Measurements from ENCODE around the gene VAT1L.
A peak's percentile ranks its signal among the peaks of the same experiment; 100 is the strongest.
"Not testable (repeated sequence)": the region's sequence is repeated elsewhere in the genome, so short reads cannot be mapped to it uniquely, and the experiment has no call there.

VAT1L gene

DNA sequence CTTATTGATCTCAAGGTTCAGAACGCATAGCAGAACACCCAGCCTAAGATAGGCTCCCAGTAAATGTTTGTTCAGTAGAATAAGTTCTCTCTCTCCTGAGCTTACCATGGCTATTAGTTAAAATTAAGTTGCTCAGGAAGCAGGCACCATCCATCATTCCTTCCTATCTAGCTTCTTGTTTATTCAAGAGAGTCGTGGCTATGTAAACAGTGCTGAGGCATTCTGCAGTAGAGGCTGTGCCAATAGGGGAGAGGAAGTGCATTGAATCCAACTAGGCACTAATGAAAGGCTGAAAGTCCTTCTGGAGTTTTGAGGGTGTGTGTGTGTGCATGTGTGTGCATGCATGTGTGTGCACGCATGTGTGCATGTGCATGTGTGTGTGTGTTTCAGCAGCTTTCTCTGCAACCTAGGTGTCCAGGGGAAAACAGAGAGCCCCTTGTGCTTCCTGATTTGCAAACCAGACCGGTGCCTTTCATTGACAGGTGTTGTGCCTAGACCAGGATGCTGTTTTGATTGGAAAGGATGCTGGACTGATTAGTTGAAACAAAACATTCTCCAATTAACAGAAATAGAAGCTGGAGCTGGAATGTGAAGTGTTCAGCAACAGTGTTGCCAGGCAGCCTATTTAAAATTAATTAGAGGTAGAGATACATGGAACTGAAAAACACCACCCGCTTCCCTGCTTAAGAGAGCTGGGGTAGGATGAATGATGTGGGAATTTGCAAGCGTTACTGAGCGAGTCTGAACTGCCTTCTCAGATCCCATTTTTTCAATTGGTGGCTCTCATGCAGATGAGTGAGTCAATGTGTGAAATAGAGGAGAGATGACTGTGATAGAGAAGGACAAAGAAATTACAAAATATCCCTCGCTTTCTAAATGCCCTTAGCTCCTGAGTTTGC is 130.7 kb downstream of the VAT1L start:
- DNase-seq: no peak

DNA sequence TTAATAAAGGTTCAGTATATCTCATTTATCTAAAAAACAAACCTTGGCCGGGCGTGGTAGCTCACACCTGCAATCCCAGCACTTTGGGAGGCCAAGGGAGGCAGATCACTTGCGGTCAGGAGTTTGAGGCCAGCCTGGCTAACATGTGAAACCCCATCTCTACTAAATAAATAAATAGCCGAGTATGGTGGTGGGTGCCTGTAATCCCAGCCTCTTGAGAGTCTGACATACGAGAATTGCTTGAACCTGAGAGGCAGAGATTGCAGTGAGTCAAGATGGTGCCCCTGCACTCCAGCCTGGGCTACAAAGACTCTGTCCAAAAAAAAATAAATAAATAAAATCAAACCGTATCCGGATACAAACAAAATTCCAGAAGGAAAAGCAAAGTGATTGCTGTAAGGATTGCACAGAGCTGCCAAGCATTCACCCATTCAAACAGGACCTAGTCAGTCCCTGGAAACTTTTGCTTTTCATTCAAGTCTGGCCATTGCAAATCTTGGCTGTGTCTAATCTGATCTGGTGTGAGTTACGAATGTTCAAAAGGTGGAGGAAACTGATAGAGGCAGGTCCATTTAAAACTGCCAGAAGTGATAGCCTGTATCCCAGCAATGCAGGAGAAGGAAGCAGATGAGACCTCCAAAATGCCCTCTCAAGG is 131.5 kb downstream of the VAT1L start:
- DNase-seq: no peak

DNA sequence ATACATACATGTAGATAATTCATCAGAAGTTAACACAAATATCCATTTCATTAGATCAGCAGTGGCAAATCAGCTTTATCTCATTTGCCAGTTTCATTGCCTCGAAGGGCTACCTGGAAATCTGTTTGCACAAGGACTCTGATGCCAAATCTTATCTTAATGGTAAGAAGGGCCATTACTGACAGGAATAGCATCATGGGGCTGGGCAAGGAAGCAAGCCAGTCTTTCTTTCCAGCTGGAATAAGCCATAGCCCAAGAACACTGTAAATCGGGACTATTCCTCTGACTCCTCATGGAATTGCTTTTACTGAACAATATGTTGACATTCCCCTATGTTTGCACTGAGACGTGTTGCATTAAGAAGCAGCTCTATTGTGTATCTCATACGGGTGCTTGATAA is 132.6 kb downstream of the VAT1L start:
- DNase-seq: no peak

DNA sequence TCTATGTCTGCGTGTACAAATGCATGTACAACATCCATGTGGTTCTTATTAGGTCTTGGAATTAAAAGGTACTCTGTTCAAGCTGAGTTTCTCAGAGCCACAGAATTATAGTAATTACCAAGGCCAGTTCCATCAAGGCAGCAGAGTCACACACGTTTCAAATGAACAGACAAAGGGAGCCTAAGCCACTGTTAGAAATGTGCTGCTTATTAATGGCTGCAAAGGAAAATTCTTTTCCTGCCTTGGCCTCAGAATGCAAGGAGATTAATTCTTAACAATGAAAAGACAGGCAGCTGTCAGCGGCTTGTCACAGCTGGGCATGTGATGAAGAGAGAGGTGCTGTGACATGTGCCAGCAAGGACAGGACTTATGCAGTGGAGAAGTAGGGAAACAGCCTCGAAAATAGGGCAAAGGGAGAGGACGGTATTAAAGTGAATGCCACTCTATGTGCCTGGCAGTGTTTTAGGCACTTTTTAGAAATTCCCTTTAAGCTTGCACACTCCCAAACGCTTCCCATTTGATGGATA is 133.9 kb downstream of the VAT1L start:
- no peak for DNase-seq

DNA sequence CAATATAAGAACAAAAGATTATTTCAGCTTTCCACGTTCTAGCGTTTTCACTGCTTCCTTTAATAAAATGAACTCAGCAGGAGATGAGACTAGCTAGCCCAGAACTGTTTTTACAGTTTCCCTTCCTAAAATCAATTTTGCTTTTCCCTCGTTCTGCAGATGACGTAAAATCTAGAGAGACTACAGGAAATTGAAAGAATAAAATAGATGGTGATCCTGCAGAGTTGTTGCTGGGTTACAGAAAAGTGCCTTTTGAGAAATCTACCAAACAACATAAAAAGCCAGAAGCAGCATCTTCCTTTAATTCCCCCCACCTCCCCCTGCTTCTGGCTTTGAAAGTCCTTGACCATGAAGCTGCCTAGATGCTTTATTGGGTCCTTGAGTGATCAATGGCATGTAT is 137.2 kb downstream of the VAT1L start:
- no peak for DNase-seq

DNA sequence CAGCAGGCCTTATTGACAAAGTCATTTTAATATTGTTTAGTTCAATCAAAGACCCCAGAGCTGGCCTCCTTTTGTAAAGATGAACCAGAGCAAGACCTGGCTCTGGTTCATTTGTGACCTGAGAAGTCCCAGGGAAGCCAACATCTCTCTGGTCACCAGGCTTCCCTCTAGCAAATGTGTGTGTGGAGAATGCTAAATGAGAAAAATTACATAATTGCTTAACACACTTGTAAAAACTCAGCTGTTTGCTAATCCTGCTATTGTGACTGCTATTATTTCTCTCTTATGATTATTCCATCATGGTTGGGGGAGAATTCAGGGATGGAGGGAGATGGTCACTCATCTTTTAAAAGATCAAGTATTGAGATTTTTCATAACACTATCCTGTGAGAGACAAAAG is 139.7 kb downstream of the VAT1L start:
- no peak for DNase-seq

DNA sequence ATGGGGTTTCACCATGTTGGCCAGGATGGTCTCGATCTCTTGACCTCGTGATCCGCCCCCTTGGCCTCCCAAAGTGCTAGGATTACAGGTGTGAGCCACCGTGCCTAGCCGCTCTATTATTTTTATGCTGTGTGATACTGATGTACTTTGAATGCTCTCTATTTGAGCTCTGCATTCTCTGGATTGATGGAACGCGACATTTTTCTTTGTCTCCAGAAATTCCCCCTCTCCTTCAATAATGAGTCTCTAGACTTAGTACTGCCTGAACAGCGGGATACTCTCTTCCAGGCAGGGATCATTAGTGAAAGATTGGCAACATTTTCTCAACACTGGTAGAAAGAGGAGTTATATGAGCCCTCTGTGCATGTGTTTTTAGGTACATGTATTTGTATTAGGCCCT is 140.6 kb downstream of the VAT1L start:
- no peak for DNase-seq

DNA sequence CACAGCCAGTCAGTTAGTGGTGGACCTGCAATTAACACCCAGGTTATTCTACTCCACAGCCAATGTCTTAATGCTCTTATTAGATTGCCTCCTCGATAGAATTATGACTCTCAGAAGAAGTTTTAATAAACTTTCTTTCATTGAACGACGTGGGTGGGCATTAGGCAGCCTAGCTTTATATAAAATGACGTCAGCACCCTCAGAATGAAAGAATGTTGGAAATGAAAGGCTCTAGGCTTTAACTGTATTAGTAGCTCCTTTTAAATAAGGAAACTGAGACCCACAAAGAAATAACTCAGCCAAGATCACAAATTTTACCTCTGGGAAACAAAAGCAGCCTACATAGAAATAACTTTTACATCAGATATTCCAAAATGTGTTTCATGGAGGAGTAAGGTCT is 142.7 kb downstream of the VAT1L start:
- no peak for DNase-seq

DNA sequence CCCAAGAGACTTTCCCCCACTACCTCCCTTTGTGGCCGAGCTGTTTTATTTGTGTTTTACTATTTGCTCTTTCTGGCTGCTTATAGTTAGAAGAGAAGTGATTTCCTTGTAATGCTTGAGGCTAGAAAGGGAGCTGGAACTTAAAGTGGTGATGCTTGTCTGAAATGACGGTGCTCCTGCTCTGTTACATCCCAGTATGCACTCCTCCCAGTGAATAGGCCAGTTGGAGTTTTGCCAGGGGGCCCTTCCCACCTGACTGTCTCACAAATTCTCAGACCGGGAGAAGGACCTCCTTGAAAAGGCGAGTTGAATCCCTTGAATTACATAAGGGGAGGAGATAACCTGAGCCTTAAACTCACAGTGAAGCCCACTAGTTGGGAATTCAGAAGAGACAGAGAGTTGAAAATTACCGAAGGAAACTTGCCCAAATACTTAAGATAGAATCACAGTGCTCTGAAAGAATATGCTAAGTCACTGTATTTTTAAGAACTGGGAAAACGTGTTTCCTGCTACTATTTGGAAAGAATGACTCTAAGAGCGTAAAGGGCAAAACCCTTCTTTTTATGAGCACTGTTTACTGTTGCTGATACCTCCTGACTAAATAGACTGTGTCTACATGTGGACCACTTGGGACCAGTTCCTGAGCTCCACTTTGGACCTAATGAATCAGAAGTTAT is 149.2 kb downstream of the VAT1L start:
- DNase-seq: no peak

DNA sequence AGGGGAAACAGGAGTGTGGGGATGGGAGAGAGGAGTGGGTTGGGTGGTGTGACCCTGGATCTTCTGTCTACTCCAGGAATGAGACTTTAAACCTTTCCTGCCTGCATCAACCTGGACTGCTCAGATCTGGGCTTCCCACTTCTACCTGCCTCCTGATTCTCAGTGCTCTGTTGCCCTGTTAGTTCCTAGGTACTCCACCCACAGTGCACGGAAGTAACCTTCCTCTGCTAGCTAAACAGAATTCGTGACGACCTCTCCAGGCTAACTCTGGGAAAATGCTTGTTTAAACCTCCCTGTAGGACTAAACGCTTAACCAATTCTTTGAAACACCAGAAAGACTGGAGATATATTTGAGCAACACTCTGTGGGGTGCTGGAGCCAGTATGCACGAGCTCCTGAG is 150.5 kb downstream of the VAT1L start:
- no peak for DNase-seq

DNA sequence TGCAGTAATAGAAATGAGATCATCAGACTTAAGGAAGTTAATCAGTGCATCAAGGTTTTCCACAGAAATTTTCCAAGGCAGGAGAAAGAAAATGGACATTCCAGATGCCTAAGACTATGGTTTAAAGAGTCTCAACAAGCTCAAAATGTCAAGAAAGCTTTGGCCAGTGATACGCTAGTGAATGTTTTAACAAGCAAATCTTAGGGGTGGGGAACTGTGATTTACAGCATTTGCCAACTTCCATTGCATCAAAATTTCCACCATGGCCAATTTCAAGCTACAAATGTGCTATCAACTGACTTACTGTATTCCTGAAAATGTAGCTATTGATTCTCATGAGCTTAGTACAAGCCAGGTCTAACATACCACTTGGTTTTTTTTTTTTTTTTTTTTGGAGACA is 151.6 kb downstream of the VAT1L start:
- DNase-seq: no peak

DNA sequence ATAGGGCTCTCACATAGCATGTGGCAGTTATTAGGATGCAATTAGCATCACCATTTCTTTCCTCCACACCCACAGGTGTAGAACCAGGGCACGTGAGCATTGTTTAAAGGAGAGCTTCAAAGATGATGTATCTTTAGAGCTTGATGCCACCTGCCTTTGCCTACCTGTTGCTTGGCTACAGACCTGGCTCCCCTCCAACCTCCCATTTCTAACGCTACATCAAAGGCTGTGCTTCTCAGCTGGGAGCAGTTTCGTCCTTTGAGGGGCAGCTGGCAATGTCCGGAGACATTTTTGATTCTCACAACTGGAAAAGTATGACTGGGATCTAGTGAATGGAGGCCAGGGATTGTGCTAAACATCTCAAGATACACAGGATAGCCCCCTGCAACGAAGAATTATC is 155.4 kb downstream of the VAT1L start:
- no peak for DNase-seq

DNA sequence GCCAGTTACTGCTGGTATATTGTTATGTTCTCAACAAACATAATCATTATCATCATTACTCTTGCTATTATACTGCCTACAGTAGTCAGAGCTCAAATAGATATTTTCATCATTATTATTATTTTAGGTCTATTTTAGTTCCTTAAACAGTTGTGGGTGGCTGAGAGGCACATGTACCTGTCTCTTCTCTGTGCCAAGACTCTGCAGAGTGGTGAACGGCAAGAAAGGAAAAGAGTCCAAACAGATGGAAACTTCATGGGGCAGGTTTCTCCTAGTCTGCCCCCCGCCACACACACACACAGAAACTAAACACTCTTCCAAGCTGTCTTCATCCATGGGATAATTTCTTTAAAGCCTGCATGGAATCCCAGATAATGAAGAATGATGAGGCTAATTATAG is 156.3 kb downstream of the VAT1L start:
- DNase-seq: no peak

DNA sequence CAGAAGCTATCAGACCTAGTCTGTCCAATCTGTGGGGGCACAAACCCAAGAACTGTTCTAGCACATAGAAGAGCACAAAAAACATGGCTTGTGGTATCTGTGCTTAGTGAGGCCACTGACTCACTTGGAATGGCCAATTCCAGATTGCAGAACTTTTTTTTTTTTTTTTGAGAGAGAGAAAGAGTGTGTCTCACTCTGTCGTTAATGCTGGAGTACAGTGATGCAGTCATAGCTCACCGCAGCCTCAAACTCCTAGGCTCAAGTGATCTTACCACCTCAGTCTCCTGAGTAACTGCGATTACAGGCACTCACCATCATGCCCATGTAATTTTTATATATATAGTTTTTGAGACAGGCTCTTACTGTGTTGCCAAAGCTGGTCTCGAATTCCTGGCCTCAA is 156.8 kb downstream of the VAT1L start:
- DNase-seq: no peak

DNA sequence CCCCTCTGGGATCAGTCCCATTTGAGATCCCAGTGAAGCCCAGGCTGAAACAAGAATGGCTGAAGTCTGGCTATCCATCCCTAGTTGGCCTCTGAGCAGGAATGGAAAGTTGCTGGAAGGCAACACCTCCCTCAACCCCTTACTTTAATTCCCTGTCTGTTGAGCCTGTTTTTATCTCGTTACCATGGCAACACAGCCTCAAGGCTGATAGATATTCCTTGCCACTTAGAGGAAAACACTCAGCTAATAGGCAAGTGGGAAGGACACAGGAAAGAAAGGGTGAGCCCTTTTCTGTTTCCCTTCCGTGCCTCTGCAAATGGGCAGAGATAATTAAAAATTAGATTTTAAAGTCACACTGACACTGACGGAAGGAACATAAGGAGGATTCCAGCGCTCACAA is 158.5 kb downstream of the VAT1L start:
- no peak for DNase-seq

DNA sequence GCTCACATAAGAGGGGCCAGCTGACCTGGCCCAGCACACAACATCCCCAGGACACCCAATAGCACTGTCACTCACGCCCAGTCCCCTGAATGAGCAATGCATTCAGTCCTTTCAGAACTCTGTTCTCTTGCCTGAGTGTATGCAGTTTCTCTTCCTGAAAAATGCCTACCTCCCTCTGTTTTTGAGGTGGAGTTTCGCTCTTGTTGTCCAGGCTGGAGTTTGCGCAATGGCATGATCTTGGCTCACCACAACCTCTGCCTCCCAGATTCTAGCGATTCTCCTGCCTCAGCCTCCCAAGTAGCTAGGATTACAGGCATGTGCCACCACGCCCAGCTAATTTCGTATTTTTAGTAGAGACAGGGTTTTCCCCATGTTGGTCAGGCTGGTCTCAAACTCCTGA is 159.2 kb downstream of the VAT1L start:
- not testable (repeated sequence) for DNase-seq

DNA sequence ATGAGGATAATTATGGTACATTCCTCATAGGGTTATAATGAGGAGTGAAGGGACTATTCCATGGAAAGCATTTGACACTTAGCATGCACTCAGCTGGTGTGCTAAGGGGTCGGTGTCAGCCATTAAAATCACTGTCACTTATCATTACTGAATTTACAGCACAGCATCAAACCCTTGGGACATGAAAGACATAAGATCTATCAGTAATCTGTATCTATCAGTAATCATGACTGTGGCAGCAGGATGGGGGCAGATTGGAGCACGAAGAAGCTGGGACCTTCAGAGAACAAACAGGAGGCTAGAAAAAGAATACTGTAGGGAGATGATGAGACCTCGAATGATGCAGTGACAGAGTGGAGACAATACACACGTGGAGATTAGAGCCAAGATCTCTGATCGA is 160.5 kb downstream of the VAT1L start:
- no peak for DNase-seq

DNA sequence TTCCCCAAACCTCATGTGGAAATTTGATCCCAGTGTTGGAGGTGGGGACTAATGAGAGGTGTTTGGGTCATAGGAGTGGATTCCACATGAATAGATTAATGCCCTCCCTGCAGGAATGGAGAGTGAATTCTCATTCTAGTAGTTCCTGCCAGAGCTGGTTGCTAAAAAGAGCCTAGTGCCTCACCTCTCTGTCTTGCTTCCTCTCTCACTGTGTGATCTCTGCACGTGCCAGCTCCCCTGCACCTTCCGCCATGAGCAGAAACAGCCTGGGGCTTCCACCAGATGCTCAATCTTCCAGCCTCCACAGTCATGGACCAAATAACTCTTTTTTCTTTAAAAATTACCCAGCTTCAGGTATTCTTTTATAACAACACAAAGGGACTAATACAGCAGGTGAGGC is 161.1 kb downstream of the VAT1L start:
- DNase-seq: no peak

DNA sequence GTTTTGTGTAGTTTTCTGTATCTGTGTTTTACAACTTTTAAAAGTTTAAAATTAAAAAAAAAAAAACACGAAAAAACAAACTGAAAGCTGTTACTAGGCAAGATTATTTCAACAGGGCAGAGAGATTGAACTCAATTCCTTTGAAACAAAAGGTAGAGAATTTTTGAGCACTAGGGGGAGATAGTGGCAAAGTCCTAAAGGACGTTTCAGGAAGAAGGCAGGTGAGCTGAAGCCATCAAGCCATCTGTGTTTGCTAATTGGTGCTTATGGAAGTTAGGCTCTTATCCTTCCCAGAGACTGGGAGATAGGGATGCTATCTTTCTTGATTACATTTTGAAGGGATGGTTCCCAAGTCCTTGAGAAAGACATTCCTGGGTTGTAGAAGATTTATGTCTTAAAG is 163.4 kb downstream of the VAT1L start:
- peak; percentile 5 for DNase-seq

DNA sequence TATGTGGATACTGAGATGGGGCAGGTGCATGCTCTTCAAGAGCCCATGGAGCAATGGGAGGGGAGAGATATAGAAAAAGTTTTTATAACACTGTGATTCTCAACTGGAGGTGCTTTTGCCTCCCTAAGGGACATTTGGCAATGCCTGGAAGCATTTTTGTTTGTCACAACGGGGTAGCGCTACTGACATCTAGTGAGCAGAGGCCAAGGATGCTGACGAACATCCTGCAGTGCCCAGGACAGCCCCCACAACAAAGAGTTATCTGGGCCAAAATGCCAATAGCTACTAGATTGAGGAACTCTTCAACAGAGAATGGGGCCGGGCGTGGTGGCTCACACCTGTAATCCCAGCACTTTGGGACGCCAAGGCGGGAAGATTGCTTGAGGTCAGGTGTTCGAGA is 166.8 kb downstream of the VAT1L start:
- no peak for DNase-seq

DNA sequence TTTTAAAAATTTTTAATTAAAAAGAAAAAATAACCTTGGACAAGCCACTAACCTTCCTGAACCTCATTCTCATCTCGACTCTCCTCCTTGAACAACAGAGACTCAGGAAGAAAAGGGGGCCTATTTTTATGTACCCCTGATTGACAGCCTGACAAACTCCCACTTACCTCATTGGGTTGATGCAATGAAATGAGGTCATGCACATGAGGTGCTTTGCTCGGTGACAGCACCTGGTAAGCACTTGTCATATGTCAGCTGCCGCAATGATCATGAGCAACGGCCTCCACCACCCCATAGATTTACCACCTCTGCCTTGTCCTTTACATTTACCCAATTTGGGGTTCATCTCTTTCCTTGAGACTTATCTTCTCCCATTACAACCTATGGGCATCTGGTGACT is 167.9 kb downstream of the VAT1L start:
- no peak for DNase-seq

DNA sequence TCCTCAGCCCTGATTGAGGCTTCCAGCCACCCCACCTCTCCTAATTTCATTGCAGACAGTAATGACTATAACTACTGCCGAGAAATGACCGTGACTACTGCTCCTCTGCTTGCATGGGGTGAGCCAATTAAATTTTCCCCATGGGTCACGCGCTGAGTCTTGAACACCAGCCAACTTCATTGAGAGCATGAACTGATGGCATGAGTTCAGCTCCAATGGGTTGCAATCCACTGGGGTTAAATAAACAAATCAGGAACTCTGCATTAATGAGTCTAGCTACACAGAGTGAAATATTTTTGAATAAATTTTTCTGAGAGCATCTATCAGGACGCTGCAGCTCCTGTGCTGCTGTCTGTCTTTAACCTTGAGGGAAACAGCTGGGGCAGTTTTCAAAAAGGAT is 172.4 kb downstream of the VAT1L start:
- DNase-seq: no peak

DNA sequence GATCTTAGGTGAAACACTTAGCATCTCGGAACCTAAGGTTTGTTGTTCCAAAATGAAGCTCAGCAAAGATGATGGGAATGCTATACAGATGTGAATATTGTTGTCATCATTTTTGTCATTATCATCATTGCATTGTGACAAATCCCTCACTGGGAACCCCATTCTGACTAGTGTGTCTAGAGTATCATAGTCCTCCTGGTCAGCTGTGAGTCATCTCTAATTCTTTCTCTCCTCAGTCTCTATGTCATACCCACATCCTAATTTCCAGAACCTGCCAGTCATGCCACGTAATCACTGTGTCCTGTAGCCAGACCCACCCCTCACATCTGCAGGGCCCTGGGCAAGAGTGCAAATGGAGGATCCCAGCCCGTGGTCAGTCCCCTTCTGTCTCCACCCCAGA is 173.4 kb downstream of the VAT1L start:
- no peak for DNase-seq

DNA sequence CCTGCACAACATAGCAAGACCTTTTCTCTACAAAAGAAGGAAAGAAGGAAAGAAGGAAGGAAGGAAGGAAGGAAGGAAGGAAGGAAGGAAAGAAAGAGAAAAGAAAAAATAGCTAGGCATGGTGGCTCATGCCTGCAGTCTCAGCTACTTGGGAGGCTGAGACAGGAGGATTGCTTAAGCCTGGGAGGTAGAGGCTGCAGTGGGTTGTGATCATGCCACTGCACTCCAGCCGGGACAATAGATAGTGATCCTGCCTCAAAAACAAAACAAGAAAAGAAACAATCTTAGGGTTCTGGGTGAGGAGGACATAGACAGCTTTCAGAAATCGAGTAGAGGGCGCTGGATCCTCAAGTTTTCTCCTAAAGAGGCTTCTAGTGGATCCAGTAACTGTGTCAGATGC is 174.3 kb downstream of the VAT1L start:
- no peak for DNase-seq
